Measurements from ENCODE around the gene PARL. TPM values are rescaled to one million over a fixed set of nuclear protein-coding genes. Genes with fewer than 3 reads are reported as not detected.

PARL gene
- total and polyA plus RNA-seq, 2 donors (not counting 1 experiment from before 2014, with no cell fraction given) = 30.2 to 55.9 TPM

- H3K4me1 ChIP-seq (ENCODE audit: control insufficient read depth, extremely low read depth, insufficient read depth, low read length) = no peaks in the 10 kb centered on the region
- H3K36me3 ChIP-seq (ENCODE audit: control insufficient read depth, insufficient read depth, low read length) = no peaks in the 10 kb centered on the region
- no peaks in the 10 kb centered on the region for H3K27me3 ChIP-seq (ENCODE audit: control insufficient read depth, insufficient read depth, low read length)
- H3K9me3 ChIP-seq (ENCODE audit: control insufficient read depth, insufficient read depth, low read depth, low read length) = no peaks in the 10 kb centered on the region
- H3K4me2 ChIP-seq (ENCODE audit: extremely low read depth, insufficient read depth, low read length) = no peak overlapping the region
- H4K20me1 ChIP-seq (ENCODE audit: control insufficient read depth, extremely low read depth, insufficient read depth, low read length) = peaks cover 3% of the 10 kb centered on the region
- no peak overlapping the region for H3K4me3 ChIP-seq (replicated peaks in 1 of 4; ENCODE audit: control extremely low read depth in 1 of 4, insufficient read depth in 1 of 4, low read depth in 3 of 4, low read length in 4 of 4)
- H3K27ac ChIP-seq (ENCODE audit: insufficient read depth, low read length) = no peak overlapping the region
- peaks cover 49% of the 10 kb centered on the region for H3K79me2 ChIP-seq (ENCODE audit: control insufficient read depth, insufficient read depth, low read length)
- TF ChIP-seq, protein P1, sequence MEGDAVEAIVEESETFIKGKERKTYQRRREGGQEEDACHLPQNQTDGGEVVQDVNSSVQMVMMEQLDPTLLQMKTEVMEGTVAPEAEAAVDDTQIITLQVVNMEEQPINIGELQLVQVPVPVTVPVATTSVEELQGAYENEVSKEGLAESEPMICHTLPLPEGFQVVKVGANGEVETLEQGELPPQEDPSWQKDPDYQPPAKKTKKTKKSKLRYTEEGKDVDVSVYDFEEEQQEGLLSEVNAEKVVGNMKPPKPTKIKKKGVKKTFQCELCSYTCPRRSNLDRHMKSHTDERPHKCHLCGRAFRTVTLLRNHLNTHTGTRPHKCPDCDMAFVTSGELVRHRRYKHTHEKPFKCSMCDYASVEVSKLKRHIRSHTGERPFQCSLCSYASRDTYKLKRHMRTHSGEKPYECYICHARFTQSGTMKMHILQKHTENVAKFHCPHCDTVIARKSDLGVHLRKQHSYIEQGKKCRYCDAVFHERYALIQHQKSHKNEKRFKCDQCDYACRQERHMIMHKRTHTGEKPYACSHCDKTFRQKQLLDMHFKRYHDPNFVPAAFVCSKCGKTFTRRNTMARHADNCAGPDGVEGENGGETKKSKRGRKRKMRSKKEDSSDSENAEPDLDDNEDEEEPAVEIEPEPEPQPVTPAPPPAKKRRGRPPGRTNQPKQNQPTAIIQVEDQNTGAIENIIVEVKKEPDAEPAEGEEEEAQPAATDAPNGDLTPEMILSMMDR (conservative IDR thresholded peaks at IDR 0.05 in 1 of 2, IDR thresholded peaks at IDR 0.05 in 1 of 2; ENCODE audit: low read depth in 1 of 2, low read length in 2 of 2) = no peak
- H2AFZ ChIP-seq (ENCODE audit: low read length) = no peak overlapping the region
- no peak overlapping the region for H3K9ac ChIP-seq (ENCODE audit: insufficient read depth, low read length)
- peak in 1 of 2 donors; percentile 4 for DNase-seq (ENCODE audit: low read depth in 2 of 2)
Measured at GRCh38 chr3:183875411-183875810, 9.3 kb downstream of the PARL start.

GRCh38 chr3:183873914-183874313, 10.8 kb downstream of the PARL start:
- Histone ChIP-seq H3K27me3 (ENCODE audit: control insufficient read depth, insufficient read depth, low read length) (no peaks in the 10 kb centered on the region), H2AFZ (ENCODE audit: low read length) (no peak overlapping the region), H3K4me3 (replicated peaks in 1 of 4; ENCODE audit: control extremely low read depth in 1 of 4, insufficient read depth in 1 of 4, low read depth in 3 of 4, low read length in 4 of 4) (no peak overlapping the region), H3K27ac (ENCODE audit: insufficient read depth, low read length) (no peak overlapping the region), H3K36me3 (ENCODE audit: control insufficient read depth, insufficient read depth, low read length) (no peaks in the 10 kb centered on the region), H3K79me2 (ENCODE audit: control insufficient read depth, insufficient read depth, low read length) (peaks cover 40% of the 10 kb centered on the region), H3K4me2 (ENCODE audit: extremely low read depth, insufficient read depth, low read length) (no peak overlapping the region), H3K9me3 (ENCODE audit: control insufficient read depth, insufficient read depth, low read depth, low read length) (no peaks in the 10 kb centered on the region), H3K9ac (ENCODE audit: insufficient read depth, low read length) (no peak overlapping the region), H3K4me1 (ENCODE audit: control insufficient read depth, extremely low read depth, insufficient read depth, low read length) (no peaks in the 10 kb centered on the region), H4K20me1 (ENCODE audit: control insufficient read depth, extremely low read depth, insufficient read depth, low read length) (peaks cover 5% of the 10 kb centered on the region)
- TF ChIP-seq EZH2 (IDR thresholded peaks at IDR 0.05; ENCODE audit: low read length, missing control alignments) = no peak
- TF ChIP-seq, protein P1 (conservative IDR thresholded peaks at IDR 0.05 in 1 of 2, IDR thresholded peaks at IDR 0.05 in 1 of 2; ENCODE audit: low read depth in 1 of 2, low read length in 2 of 2) = no peak
- no peak for DNase-seq (ENCODE audit: low read depth in 2 of 2)

- Histone ChIP-seq H3K4me2 (ENCODE audit: extremely low read depth, insufficient read depth, low read length) (no peak overlapping the region), H3K4me3 (replicated peaks in 1 of 4; ENCODE audit: control extremely low read depth in 1 of 4, insufficient read depth in 1 of 4, low read depth in 3 of 4, low read length in 4 of 4) (no peak overlapping the region), H3K9me3 (ENCODE audit: control insufficient read depth, insufficient read depth, low read depth, low read length) (no peaks in the 10 kb centered on the region), H3K9ac (ENCODE audit: insufficient read depth, low read length) (no peak overlapping the region), H3K36me3 (ENCODE audit: control insufficient read depth, insufficient read depth, low read length) (peaks cover 2% of the 10 kb centered on the region), H3K27me3 (ENCODE audit: control insufficient read depth, insufficient read depth, low read length) (no peaks in the 10 kb centered on the region), H3K4me1 (ENCODE audit: control insufficient read depth, extremely low read depth, insufficient read depth, low read length) (no peaks in the 10 kb centered on the region), H4K20me1 (ENCODE audit: control insufficient read depth, extremely low read depth, insufficient read depth, low read length) (peaks cover 5% of the 10 kb centered on the region), H3K27ac (ENCODE audit: insufficient read depth, low read length) (no peak overlapping the region), H3K79me2 (ENCODE audit: control insufficient read depth, insufficient read depth, low read length) (peaks cover 32% of the 10 kb centered on the region), H2AFZ (ENCODE audit: low read length) (no peak overlapping the region)
- no peak for DNase-seq (ENCODE audit: low read depth in 2 of 2)
- no peak for TF ChIP-seq EZH2 (IDR thresholded peaks at IDR 0.05; ENCODE audit: low read length, missing control alignments)
- TF ChIP-seq, protein P1 (conservative IDR thresholded peaks at IDR 0.05 in 1 of 2, IDR thresholded peaks at IDR 0.05 in 1 of 2; ENCODE audit: low read depth in 1 of 2, low read length in 2 of 2) = no peak
Measured at GRCh38 chr3:183871541-183871940, 13.1 kb downstream of the PARL start.
